Mesothelial cell of epicardium (in vitro differentiated cells): ENCODE data around the gene MAP4K1. TPM values are rescaled to one million over a fixed set of nuclear protein-coding genes. Genes with fewer than 3 reads are reported as not detected.

Source experiments
- DNase-seq, 2 experiments: peaks; one replicate each; pipeline ENCODE4 v3.0.0; 2021; ENCODE audit warnings: low spot score in 2 of 2; ENCODE audit not compliant: unreplicated experiment in 2 of 2
- H3K27ac Mint-ChIP-seq: 2 replicates; pipeline ENCODE4 v1.8.0; 2021; ENCODE audit warnings: mixed read lengths
- H3K27me3 Mint-ChIP-seq: 2 replicates; pipeline ENCODE4 v1.8.0; 2021; ENCODE audit warnings: low read depth, mixed read lengths
- H3K36me3 Mint-ChIP-seq: 2 replicates; pipeline ENCODE4 v1.8.0; 2021; ENCODE audit warnings: mixed read lengths
- H3K4me1 Mint-ChIP-seq: 2 replicates; pipeline ENCODE4 v1.8.0; 2021; ENCODE audit warnings: mixed read lengths
- H3K4me3 Mint-ChIP-seq: 2 replicates; pipeline ENCODE4 v1.8.0; 2021; ENCODE audit warnings: mild to moderate bottlenecking, moderate library complexity, mixed read lengths
- H3K9me3 Mint-ChIP-seq: 2 replicates; pipeline ENCODE4 v1.8.0; 2021; ENCODE audit warnings: mixed read lengths
- CTCF ChIP-seq: fragments of 200-600 bp; sonication (generic); IDR thresholded peaks from one replicate; pipeline ENCODE4 v1.5.0; 2021; ENCODE audit warnings: antibody characterized with exemption; ENCODE audit not compliant: unreplicated experiment
- total RNA-seq: library from RNA; stranded (reverse); gene quantifications from 3 replicates; pipeline ENCODE4 v1.2.1, GENCODE V29; 2021

Gene MAP4K1
- total RNA-seq, 1 donor from 2014 or later: 5.6 TPM

- peaks cover 93% of the 10 kb centered on the region for H3K4me1 Mint-ChIP-seq
- H3K36me3 Mint-ChIP-seq: peaks cover 10% of the 10 kb centered on the region
- TF ChIP-seq CTCF: no peak
- DNase-seq: no peak
- peak overlapping the region; percentile 100 for H3K27ac Mint-ChIP-seq
- H3K27me3 Mint-ChIP-seq: no peaks in the 10 kb centered on the region
- H3K9me3 Mint-ChIP-seq: no peaks in the 10 kb centered on the region
- H3K4me3 Mint-ChIP-seq: no peak overlapping the region
Measured at GRCh38 chr19:38656171-38656981, 38.6 kb upstream of the MAP4K1 start.

- DNase-seq: no peak
- H3K27me3 Mint-ChIP-seq: no peaks in the 10 kb centered on the region
- H3K4me1 Mint-ChIP-seq: peaks cover 93% of the 10 kb centered on the region
- H3K9me3 Mint-ChIP-seq: no peaks in the 10 kb centered on the region
- H3K4me3 Mint-ChIP-seq: no peak overlapping the region
- H3K36me3 Mint-ChIP-seq: peaks cover 8% of the 10 kb centered on the region
- no peak for TF ChIP-seq CTCF
- H3K27ac Mint-ChIP-seq: peak overlapping the region; percentile 100
Measured at GRCh38 chr19:38655148-38655824, 37.5 kb upstream of the MAP4K1 start.

- Mint-ChIP-seq H3K9me3 (no peaks in the 10 kb centered on the region), H3K27ac (peak overlapping the region; percentile 100), H3K4me1 (peaks cover 93% of the 10 kb centered on the region), H3K36me3 (peaks cover 8% of the 10 kb centered on the region), H3K27me3 (no peaks in the 10 kb centered on the region), H3K4me3 (peak overlapping the region; percentile 29)
- no peak for DNase-seq
- TF ChIP-seq CTCF: no peak
Measured at GRCh38 chr19:38654628-38655055, 36.9 kb upstream of the MAP4K1 start.

- Mint-ChIP-seq H3K36me3 (peaks cover 8% of the 10 kb centered on the region), H3K4me1 (peaks cover 87% of the 10 kb centered on the region), H3K4me3 (peak overlapping the region; percentile 6), H3K27ac (peak overlapping the region; percentile 93), H3K9me3 (no peaks in the 10 kb centered on the region), H3K27me3 (no peaks in the 10 kb centered on the region)
- no peak for TF ChIP-seq CTCF
- no peak for DNase-seq
Measured at GRCh38 chr19:38653028-38653571, 35.3 kb upstream of the MAP4K1 start.

GRCh38 chr19:38650911-38651584, 33.3 kb upstream of the MAP4K1 start:
- Mint-ChIP-seq H3K27me3 (no peaks in the 10 kb centered on the region), H3K36me3 (peaks cover 1% of the 10 kb centered on the region), H3K9me3 (no peaks in the 10 kb centered on the region), H3K4me3 (peak overlapping the region; percentile 90), H3K4me1 (peaks cover 73% of the 10 kb centered on the region), H3K27ac (peak overlapping the region; percentile 93)
- TF ChIP-seq CTCF: no peak
- DNase-seq: no peak
